IPS DF 6.9 (cell line): ENCODE measurements around the gene APBA1.
"Not testable (repeated sequence)": the region's sequence is repeated elsewhere in the genome, so short reads cannot be mapped to it uniquely, and the experiment has no call there.

ENCODE experiments used
- DNase-seq: peaks from one replicate; pipeline ENCODE4 v3.0.0-alpha.2; 2013; ENCODE audit warnings: low read depth, low spot score
- H3K27ac ChIP-seq: one replicate; pipeline ENCODE4 v1.5.1; 2013; ENCODE audit warnings: low read length, control low read depth
- H3K27me3 ChIP-seq: 2 replicates; pipeline ENCODE4 v1.6.1; 2013; ENCODE audit warnings: mild to moderate bottlenecking, low read length; ENCODE audit not compliant: control insufficient read depth, insufficient read depth
- H3K36me3 ChIP-seq: 2 replicates; pipeline ENCODE4 v1.6.1; 2013; ENCODE audit warnings: low read length; ENCODE audit not compliant: control insufficient read depth, insufficient read depth
- H3K4me1 ChIP-seq: 2 replicates; pipeline ENCODE4 v1.6.1; 2013; ENCODE audit warnings: low read length; ENCODE audit not compliant: control insufficient read depth, insufficient read depth
- H3K4me3 ChIP-seq: 2 replicates; pipeline ENCODE4 v1.5.1; 2013; ENCODE audit warnings: mild to moderate bottlenecking, low read length
- H3K9me3 ChIP-seq: 2 replicates; pipeline ENCODE4 v1.6.1; 2013; ENCODE audit warnings: low read length, inconsistent platforms; ENCODE audit not compliant: control insufficient read depth, insufficient read depth
- WGBS: extraction: QIAGEN DNeasy Blood & Tissue Kit; methylation state at CpG from one replicate; pipeline ENCODE4 v1.1.7; 2013; ENCODE audit warnings: mixed read lengths, missing lambda C conversion rate; ENCODE audit not compliant: insufficient read length, insufficient coverage; 5-methylcytosine and 5-hydroxymethylcytosine counted together

APBA1 gene

GRCh38 chr9:69452110-69452782 lies 219.9 kb downstream of the APBA1 start:
- no CpG with 5 or more reads among the region's 13 CpGs for WGBS
- no peaks in the 10 kb centered on the region for H3K36me3 ChIP-seq
- DNase-seq = no peak
- H3K27me3 ChIP-seq = no peaks in the 10 kb centered on the region
- H3K9me3 ChIP-seq = no peaks in the 10 kb centered on the region
- no peaks in the 10 kb centered on the region for H3K4me1 ChIP-seq
- H3K27ac ChIP-seq = no peak overlapping the region
- no peak overlapping the region for H3K4me3 ChIP-seq

- no CpG with 5 or more reads among the region's 6 CpGs for WGBS
- no peaks in the 10 kb centered on the region for H3K27me3 ChIP-seq
- DNase-seq = no peak
- H3K9me3 ChIP-seq = no peaks in the 10 kb centered on the region
- H3K4me1 ChIP-seq = no peaks in the 10 kb centered on the region; the same call in 1 of the 2 replicates
- H3K4me3 ChIP-seq = no peak overlapping the region
- no peaks in the 10 kb centered on the region for H3K36me3 ChIP-seq
- no peak overlapping the region for H3K27ac ChIP-seq
Observed at GRCh38 chr9:69446496-69446895, 225.7 kb downstream of the APBA1 start.

GRCh38 chr9:69445251-69445650 lies 226.9 kb downstream of the APBA1 start:
- no peak for DNase-seq
- no peak overlapping the region for H3K4me3 ChIP-seq
- H3K4me1 ChIP-seq = no peaks in the 10 kb centered on the region; the same call in 1 of the 2 replicates
- no peaks in the 10 kb centered on the region for H3K27me3 ChIP-seq
- no peaks in the 10 kb centered on the region for H3K36me3 ChIP-seq
- no CpG with 5 or more reads among the region's 5 CpGs for WGBS
- no peak overlapping the region for H3K27ac ChIP-seq
- H3K9me3 ChIP-seq = no peaks in the 10 kb centered on the region

- H3K9me3 ChIP-seq = no peaks in the 10 kb centered on the region
- no peaks in the 10 kb centered on the region for H3K27me3 ChIP-seq
- H3K4me3 ChIP-seq = no peak overlapping the region
- no CpG with 5 or more reads among the region's 4 CpGs for WGBS
- H3K27ac ChIP-seq = no peak overlapping the region
- no peaks in the 10 kb centered on the region for H3K36me3 ChIP-seq
- no peaks in the 10 kb centered on the region; the same call in 1 of the 2 replicates for H3K4me1 ChIP-seq
- no peak for DNase-seq
Observed at GRCh38 chr9:69444791-69445190, 227.4 kb downstream of the APBA1 start.

- Histone ChIP-seq H3K9me3 (no peaks in the 10 kb centered on the region), H3K27me3 (no peaks in the 10 kb centered on the region), H3K4me3 (no peak overlapping the region), H3K36me3 (no peaks in the 10 kb centered on the region), H3K27ac (no peak overlapping the region), H3K4me1 (no peaks in the 10 kb centered on the region; the same call in 1 of the 2 replicates)
- DNase-seq = no peak
- no CpG with 5 or more reads among the region's 8 CpGs for WGBS
Observed at GRCh38 chr9:69444021-69444420, 228.2 kb downstream of the APBA1 start.

- DNase-seq = no peak
- Histone ChIP-seq H3K36me3 (no peaks in the 10 kb centered on the region), H3K27me3 (no peaks in the 10 kb centered on the region), H3K27ac (no peak overlapping the region), H3K4me3 (no peak overlapping the region), H3K9me3 (no peaks in the 10 kb centered on the region), H3K4me1 (no peaks in the 10 kb centered on the region; the same call in 1 of the 2 replicates)
- no CpG with 5 or more reads among the region's 3 CpGs for WGBS
Observed at GRCh38 chr9:69443178-69443577, 229.0 kb downstream of the APBA1 start.

- no peak for DNase-seq
- no peak overlapping the region for H3K4me3 ChIP-seq
- no peaks in the 10 kb centered on the region for H3K9me3 ChIP-seq
- no CpG with 5 or more reads among the region's 5 CpGs for WGBS
- no peaks in the 10 kb centered on the region; the same call in 1 of the 2 replicates for H3K4me1 ChIP-seq
- H3K27me3 ChIP-seq = no peaks in the 10 kb centered on the region
- no peak overlapping the region for H3K27ac ChIP-seq
- H3K36me3 ChIP-seq = no peaks in the 10 kb centered on the region
Observed at GRCh38 chr9:69442486-69442885, 229.7 kb downstream of the APBA1 start.

GRCh38 chr9:69440254-69440955 lies 231.8 kb downstream of the APBA1 start:
- not testable (repeated sequence) for H3K36me3 ChIP-seq, H3K9me3 ChIP-seq, H3K4me1 ChIP-seq, H3K27me3 ChIP-seq, DNase-seq, H3K4me3 ChIP-seq, H3K27ac ChIP-seq
- WGBS = no CpG with 5 or more reads among the region's 15 CpGs

- H3K36me3 ChIP-seq, H3K9me3 ChIP-seq, H3K27me3 ChIP-seq, H3K4me3 ChIP-seq, DNase-seq, H3K4me1 ChIP-seq, H3K27ac ChIP-seq: not testable (repeated sequence)
- no CpG with 5 or more reads among the region's 4 CpGs for WGBS
Observed at GRCh38 chr9:69439654-69440053, 232.5 kb downstream of the APBA1 start.

GRCh38 chr9:69433968-69434367 lies 238.2 kb downstream of the APBA1 start:
- no peak overlapping the region for H3K4me3 ChIP-seq
- H3K4me1 ChIP-seq = no peaks in the 10 kb centered on the region
- no CpG with 5 or more reads among the region's 6 CpGs for WGBS
- no peaks in the 10 kb centered on the region for H3K9me3 ChIP-seq
- H3K36me3 ChIP-seq = no peaks in the 10 kb centered on the region
- DNase-seq = no peak
- no peak overlapping the region for H3K27ac ChIP-seq
- no peaks in the 10 kb centered on the region for H3K27me3 ChIP-seq

GRCh38 chr9:69433392-69433791 lies 238.8 kb downstream of the APBA1 start:
- no CpG with 5 or more reads among the region's 1 CpG for WGBS
- Histone ChIP-seq H3K4me1 (no peaks in the 10 kb centered on the region), H3K27ac (no peak overlapping the region), H3K36me3 (no peaks in the 10 kb centered on the region), H3K9me3 (no peaks in the 10 kb centered on the region), H3K4me3 (no peak overlapping the region), H3K27me3 (no peaks in the 10 kb centered on the region)
- DNase-seq = no peak
